ENCODE measurements around the gene CTIF. TPM values are rescaled to one million over a fixed set of nuclear protein-coding genes. Genes with fewer than 3 reads are reported as not detected.

CTIF gene
- polyA plus RNA-seq, 1 experiment, result 40.2 TPM

DNA sequence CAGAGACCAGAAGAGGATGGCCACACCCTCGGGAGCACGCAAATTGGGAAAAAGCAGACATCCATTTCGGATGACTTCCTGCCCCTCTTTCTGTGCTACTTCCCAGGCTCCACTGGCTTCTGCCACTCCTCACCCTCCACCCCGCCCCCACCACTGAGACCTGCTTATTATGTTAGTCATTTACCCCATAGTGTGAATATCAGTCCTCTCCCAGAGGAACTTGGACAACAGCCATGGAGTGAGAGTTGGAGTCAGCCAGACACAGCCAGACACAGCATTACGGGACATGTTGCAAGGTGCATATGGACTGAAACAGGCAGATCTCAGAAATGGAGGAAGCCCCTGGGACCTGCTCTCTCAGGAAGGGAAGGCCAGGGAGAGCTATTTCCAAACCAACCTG is 51.8 kb downstream of the CTIF start:
- POLR2A ChIA-PET, result no interaction called here
- peaks cover 3% of the 10 kb centered on the region; the same call in 1 of the 2 replicates for H3K9me3 ChIP-seq (ENCODE audit: control insufficient read depth, insufficient read depth, low read length)
- peak overlapping the region; percentile 39 for H3K27ac ChIP-seq (ENCODE audit: low read depth, low read length)
- H3K27me3 ChIP-seq (ENCODE audit: control insufficient read depth, insufficient read depth, low read length), result no peaks in the 10 kb centered on the region
- CTCF ChIA-PET, result no interaction called here
- TF ChIP-seq, protein P1, sequence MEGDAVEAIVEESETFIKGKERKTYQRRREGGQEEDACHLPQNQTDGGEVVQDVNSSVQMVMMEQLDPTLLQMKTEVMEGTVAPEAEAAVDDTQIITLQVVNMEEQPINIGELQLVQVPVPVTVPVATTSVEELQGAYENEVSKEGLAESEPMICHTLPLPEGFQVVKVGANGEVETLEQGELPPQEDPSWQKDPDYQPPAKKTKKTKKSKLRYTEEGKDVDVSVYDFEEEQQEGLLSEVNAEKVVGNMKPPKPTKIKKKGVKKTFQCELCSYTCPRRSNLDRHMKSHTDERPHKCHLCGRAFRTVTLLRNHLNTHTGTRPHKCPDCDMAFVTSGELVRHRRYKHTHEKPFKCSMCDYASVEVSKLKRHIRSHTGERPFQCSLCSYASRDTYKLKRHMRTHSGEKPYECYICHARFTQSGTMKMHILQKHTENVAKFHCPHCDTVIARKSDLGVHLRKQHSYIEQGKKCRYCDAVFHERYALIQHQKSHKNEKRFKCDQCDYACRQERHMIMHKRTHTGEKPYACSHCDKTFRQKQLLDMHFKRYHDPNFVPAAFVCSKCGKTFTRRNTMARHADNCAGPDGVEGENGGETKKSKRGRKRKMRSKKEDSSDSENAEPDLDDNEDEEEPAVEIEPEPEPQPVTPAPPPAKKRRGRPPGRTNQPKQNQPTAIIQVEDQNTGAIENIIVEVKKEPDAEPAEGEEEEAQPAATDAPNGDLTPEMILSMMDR (IDR thresholded peaks at IDR 0.05; ENCODE audit: low read depth, low read length), result no peak
- DNase-seq (ENCODE audit: low read depth, low spot score), result peak; percentile 51
- H3K4me3 ChIP-seq (ENCODE audit: low read depth, low read length), result no peak overlapping the region

GRCh38 chr18:48592540-48593171 is 53.8 kb downstream of the CTIF start:
- ChIA-PET POLR2A (interaction anchor here (0.7 kb wide), 1 partner anchor 26 kb away, joined by 7 read pairs; no protein-coding TSS in a partner anchor), CTCF (interaction anchor here (0.6 to 0.7 kb wide), 2 partner anchors 12 to 469 kb away, joined by 3 to 5 read pairs; no protein-coding TSS in a partner anchor)
- TF ChIP-seq, protein P1 (IDR thresholded peaks at IDR 0.05; ENCODE audit: low read depth, low read length), result no peak
- Histone ChIP-seq H3K9me3 (ENCODE audit: control insufficient read depth, insufficient read depth, low read length) (peaks cover 3% of the 10 kb centered on the region; the same call in 1 of the 2 replicates), H3K27me3 (ENCODE audit: control insufficient read depth, insufficient read depth, low read length) (no peaks in the 10 kb centered on the region), H3K27ac (ENCODE audit: low read depth, low read length) (no peak overlapping the region), H3K4me3 (ENCODE audit: low read depth, low read length) (no peak overlapping the region)
- no peak for DNase-seq (ENCODE audit: low read depth, low spot score)

GRCh38 chr18:48594471-48595094 is 55.8 kb downstream of the CTIF start:
- DNase-seq (ENCODE audit: low read depth, low spot score), result no peak
- POLR2A ChIA-PET, result no interaction called here
- no peaks in the 10 kb centered on the region for H3K27me3 ChIP-seq (ENCODE audit: control insufficient read depth, insufficient read depth, low read length)
- H3K9me3 ChIP-seq (ENCODE audit: control insufficient read depth, insufficient read depth, low read length), result no peaks in the 10 kb centered on the region
- CTCF ChIA-PET, result interaction anchor here (0.5 kb wide), 1 partner anchor 377 kb away, joined by 4 read pairs; no protein-coding TSS in a partner anchor
- H3K4me3 ChIP-seq (ENCODE audit: low read depth, low read length), result no peak overlapping the region
- H3K27ac ChIP-seq (ENCODE audit: low read depth, low read length), result no peak overlapping the region
- TF ChIP-seq, protein P1 (IDR thresholded peaks at IDR 0.05; ENCODE audit: low read depth, low read length), result no peak

- H3K9me3 ChIP-seq (ENCODE audit: control insufficient read depth, insufficient read depth, low read length), result no peaks in the 10 kb centered on the region
- no peak overlapping the region for H3K4me3 ChIP-seq (ENCODE audit: low read depth, low read length)
- no peaks in the 10 kb centered on the region for H3K27me3 ChIP-seq (ENCODE audit: control insufficient read depth, insufficient read depth, low read length)
- CTCF ChIA-PET, result no interaction called here
- no peak overlapping the region for H3K27ac ChIP-seq (ENCODE audit: low read depth, low read length)
- DNase-seq (ENCODE audit: low read depth, low spot score), result no peak
- POLR2A ChIA-PET, result no interaction called here
- TF ChIP-seq, protein P1 (IDR thresholded peaks at IDR 0.05; ENCODE audit: low read depth, low read length), result no peak
Observed at GRCh38 chr18:48595703-48596218, 56.9 kb downstream of the CTIF start.

GRCh38 chr18:48597110-48597509 is 58.3 kb downstream of the CTIF start:
- CTCF ChIA-PET, result no interaction called here
- H3K27me3 ChIP-seq (ENCODE audit: control insufficient read depth, insufficient read depth, low read length), result no peaks in the 10 kb centered on the region
- POLR2A ChIA-PET, result interaction anchor here (0.6 kb wide), 1 partner anchor 20 kb away, joined by 3 read pairs; no protein-coding TSS in a partner anchor
- H3K4me3 ChIP-seq (ENCODE audit: low read depth, low read length), result no peak overlapping the region
- TF ChIP-seq, protein P1 (IDR thresholded peaks at IDR 0.05; ENCODE audit: low read depth, low read length), result no peak
- H3K9me3 ChIP-seq (ENCODE audit: control insufficient read depth, insufficient read depth, low read length), result no peaks in the 10 kb centered on the region
- DNase-seq (ENCODE audit: low read depth, low spot score), result no peak
- no peak overlapping the region for H3K27ac ChIP-seq (ENCODE audit: low read depth, low read length)

Data from AG04450 (cell line).